T-helper 2 cell treated with Interferon-gamma antibody and Interleukin-4, amounts not matched to agents 100 ng/mL and 5 ng/mL, for 36 hours (primary cell): ENCODE measurements around the gene TADA2B. TPM values are rescaled to one million over a fixed set of nuclear protein-coding genes. Genes with fewer than 3 reads are reported as not detected.

Experiments used
- intact Hi-C: fragments of 100-400 bp; cut with micrococcal nuclease; formaldehyde crosslinking; loops from one replicate; pipeline ENCODE4 v1.15.1; 2023
- total RNA-seq: library from RNA; stranded (reverse); gene quantifications from 2 replicates; pipeline ENCODE4 v1.2.3, GENCODE V29; 2022

The TADA2B gene
- total RNA-seq, 1 donor from 2014 or later, result 25.2 TPM

- intact Hi-C loops, result no loop called here
These were observed 2.4 kb upstream of the TADA2B start for GRCh38 chr4:7040765-7041164.

GRCh38 chr4:7041246-7041645, 1.9 kb upstream of the TADA2B start:
- intact Hi-C loops, result no loop called here

GRCh38 chr4:7041801-7042502, 1.2 kb upstream of the TADA2B start:
- intact Hi-C loops, result no loop called here

GRCh38 chr4:7042503-7043283, 479 bp upstream of the TADA2B start:
- intact Hi-C loops, result loop anchor here (1.0 kb wide), 7 partner anchors 26 to 467 kb away; partner anchors contain the start of genes GRPEL1, KIAA0232, MAN2B2 and TBC1D14

GRCh38 chr4:7044137-7044930, 1.2 kb downstream of the TADA2B start:
- intact Hi-C loops, result no loop called here

- intact Hi-C loops, result no loop called here
These were observed 2.4 kb downstream of the TADA2B start for GRCh38 chr4:7045553-7045952.

GRCh38 chr4:7045961-7046921, 3.1 kb downstream of the TADA2B start:
- intact Hi-C loops, result no loop called here

GRCh38 chr4:7046971-7047370, 3.8 kb downstream of the TADA2B start:
- intact Hi-C loops, result no loop called here

- intact Hi-C loops, result no loop called here
These were observed 5.5 kb downstream of the TADA2B start for GRCh38 chr4:7048642-7049041.

GRCh38 chr4:7049295-7049694, 6.1 kb downstream of the TADA2B start:
- intact Hi-C loops, result no loop called here

GRCh38 chr4:7049739-7050138, 6.6 kb downstream of the TADA2B start:
- intact Hi-C loops, result no loop called here

GRCh38 chr4:7050481-7051143, 7.4 kb downstream of the TADA2B start:
- intact Hi-C loops, result no loop called here

- intact Hi-C loops, result no loop called here
These were observed 7.9 kb downstream of the TADA2B start for GRCh38 chr4:7051144-7051495.

GRCh38 chr4:7051905-7052304, 8.7 kb downstream of the TADA2B start:
- intact Hi-C loops, result no loop called here

- intact Hi-C loops, result no loop called here
These were observed 9.1 kb downstream of the TADA2B start for GRCh38 chr4:7052313-7052712.

GRCh38 chr4:7052923-7053715, 9.9 kb downstream of the TADA2B start:
- intact Hi-C loops, result no loop called here

GRCh38 chr4:7054106-7054880, 11.1 kb downstream of the TADA2B start:
- intact Hi-C loops, result no loop called here

GRCh38 chr4:7055111-7055989, 12.2 kb downstream of the TADA2B start:
- intact Hi-C loops, result no loop called here
